Gastrocnemius medialis (tissue), 4 donors: ENCODE measurements around the gene HLX.

ENCODE experiments used
- CTCF ChIP-seq, 5 experiments: fragments of 450-650 bp in 3 of 5; fragments of 200-600 bp in 2 of 5; sonication (generic) in 2 of 5; IDR thresholded peaks in 4 of 5; conservative IDR thresholded peaks in 1 of 5; 1 replicate in 4 of 5; 2 replicates in 1 of 5; pipeline ENCODE4 v1.5.1; 2016 to 2019; ENCODE audit warnings: antibody characterized with exemption in 5 of 5, mild to moderate bottlenecking in 3 of 5, moderate library complexity in 3 of 5
- POLR2A ChIP-seq, 2 donors: fragments of 450-650 bp; IDR thresholded peaks; one replicate each; pipeline ENCODE4 v1.6.1; 2017; ENCODE audit warnings: antibody characterized with exemption in 2 of 2, mild to moderate bottlenecking in 2 of 2, moderate library complexity in 2 of 2

DNA sequence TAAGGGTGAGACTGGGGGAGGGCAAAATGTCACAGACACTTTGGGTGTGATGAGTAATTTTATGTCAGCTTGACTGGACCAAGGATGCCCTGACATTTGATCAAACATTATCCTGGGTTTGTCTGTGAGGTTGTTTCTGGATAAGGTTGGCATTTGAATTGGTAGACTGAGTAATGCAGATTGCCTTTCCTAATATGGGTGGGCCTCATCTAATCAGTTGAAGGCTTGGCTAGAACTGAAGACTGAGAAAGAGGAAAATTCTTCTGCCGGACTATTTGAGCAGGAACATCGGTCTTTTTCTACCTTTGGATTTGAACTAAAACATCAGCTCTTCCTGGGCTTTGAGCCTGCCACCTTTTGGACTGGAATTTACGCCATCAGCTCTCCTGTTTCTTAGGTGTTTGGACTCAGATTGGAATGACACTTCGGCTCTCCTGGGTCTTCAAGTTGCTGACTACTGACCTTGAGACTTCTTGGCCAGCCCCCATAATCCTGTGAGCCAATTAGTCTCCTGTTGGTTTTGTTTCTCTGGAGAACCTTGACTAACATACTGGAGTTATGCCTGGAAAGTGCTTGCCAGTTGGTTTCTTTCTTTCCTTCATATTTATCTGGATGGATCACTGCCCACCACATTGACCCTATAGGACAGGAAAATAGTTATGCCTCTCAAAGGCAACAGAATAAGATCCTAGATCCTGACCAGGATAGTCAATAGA is 44.9 kb upstream of the HLX start:
- TF ChIP-seq CTCF (IDR thresholded peaks at IDR 0.05 in 4 of 5, conservative IDR thresholded peaks at IDR 0.05 in 1 of 5): no peak
- no peak for TF ChIP-seq POLR2A (IDR thresholded peaks at IDR 0.05)
